Gastroesophageal sphincter (tissue), 3 donors: ENCODE measurements around the gene DPP7.

Experiments used
- EP300 ChIP-seq: sonication (generic); formaldehyde crosslinking; IDR thresholded peaks from one replicate; pipeline ENCODE4 v1.6.1; 2017; ENCODE audit warnings: antibody characterized with exemption, mild to moderate bottlenecking
- POLR2A ChIP-seq, 2 donors: fragments of 450-650 bp; IDR thresholded peaks; one replicate each; pipeline ENCODE4 v1.6.1; 2017; ENCODE audit warnings: antibody characterized with exemption in 2 of 2, mild to moderate bottlenecking in 2 of 2, moderate library complexity in 1 of 2
- POLR2AphosphoS5 ChIP-seq: sonication (generic); formaldehyde crosslinking; IDR thresholded peaks from one replicate; pipeline ENCODE4 v1.6.1; 2017; ENCODE audit warnings: antibody characterized with exemption
- TF ChIP-seq, protein P1 (sequence below), 4 experiments: fragments of 200-600 bp in 2 of 4; fragments of 450-650 bp in 2 of 4; sonication (generic) in 1 of 4; IDR thresholded peaks; one replicate each; pipeline ENCODE4 v1.5.1; 2017 to 2019; ENCODE audit warnings: antibody characterized with exemption in 4 of 4, mild to moderate bottlenecking in 2 of 4, moderate library complexity in 2 of 4

DNA sequence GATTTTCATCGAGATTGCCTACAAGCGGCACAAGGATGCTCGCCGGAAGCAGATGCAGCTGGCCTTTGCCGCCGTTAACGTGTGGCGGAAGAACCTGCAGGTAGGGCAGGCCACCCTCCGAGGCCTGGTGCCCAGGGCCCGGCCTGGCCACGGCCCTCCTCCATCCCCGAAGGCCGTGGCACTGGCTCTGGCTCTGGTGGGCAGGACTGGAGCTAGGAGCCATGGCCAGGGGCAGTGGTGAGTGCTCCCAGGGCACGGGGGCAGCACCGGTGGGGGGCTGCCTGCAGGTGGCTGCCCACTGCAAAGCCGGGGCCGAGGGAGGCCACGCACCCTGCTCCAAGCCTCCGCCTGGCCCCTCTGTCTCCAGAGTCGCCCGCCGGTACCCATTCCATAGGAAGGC, 49.3 kb upstream of the DPP7 start:
- TF ChIP-seq, protein P1, sequence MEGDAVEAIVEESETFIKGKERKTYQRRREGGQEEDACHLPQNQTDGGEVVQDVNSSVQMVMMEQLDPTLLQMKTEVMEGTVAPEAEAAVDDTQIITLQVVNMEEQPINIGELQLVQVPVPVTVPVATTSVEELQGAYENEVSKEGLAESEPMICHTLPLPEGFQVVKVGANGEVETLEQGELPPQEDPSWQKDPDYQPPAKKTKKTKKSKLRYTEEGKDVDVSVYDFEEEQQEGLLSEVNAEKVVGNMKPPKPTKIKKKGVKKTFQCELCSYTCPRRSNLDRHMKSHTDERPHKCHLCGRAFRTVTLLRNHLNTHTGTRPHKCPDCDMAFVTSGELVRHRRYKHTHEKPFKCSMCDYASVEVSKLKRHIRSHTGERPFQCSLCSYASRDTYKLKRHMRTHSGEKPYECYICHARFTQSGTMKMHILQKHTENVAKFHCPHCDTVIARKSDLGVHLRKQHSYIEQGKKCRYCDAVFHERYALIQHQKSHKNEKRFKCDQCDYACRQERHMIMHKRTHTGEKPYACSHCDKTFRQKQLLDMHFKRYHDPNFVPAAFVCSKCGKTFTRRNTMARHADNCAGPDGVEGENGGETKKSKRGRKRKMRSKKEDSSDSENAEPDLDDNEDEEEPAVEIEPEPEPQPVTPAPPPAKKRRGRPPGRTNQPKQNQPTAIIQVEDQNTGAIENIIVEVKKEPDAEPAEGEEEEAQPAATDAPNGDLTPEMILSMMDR (IDR thresholded peaks at IDR 0.05), result no peak
- TF ChIP-seq POLR2A (IDR thresholded peaks at IDR 0.05), result no peak
- TF ChIP-seq POLR2AphosphoS5, result no peak
- TF ChIP-seq EP300, result no peak
